GM18508 (cell line): Measurements from ENCODE around the gene NT5DC2.
"Not testable (repeated sequence)": the region's sequence is repeated elsewhere in the genome, so short reads cannot be mapped to it uniquely, and the experiment has no call there.

Source experiments
- ATAC-seq: cut with Tn5 transposase; IDR thresholded peaks from one replicate; pipeline ENCODE4 v1.9.1; 2021; ENCODE audit warnings: moderate number of reproducible peaks; ENCODE audit not compliant: insufficient read depth, unreplicated experiment

NT5DC2 gene

DNA sequence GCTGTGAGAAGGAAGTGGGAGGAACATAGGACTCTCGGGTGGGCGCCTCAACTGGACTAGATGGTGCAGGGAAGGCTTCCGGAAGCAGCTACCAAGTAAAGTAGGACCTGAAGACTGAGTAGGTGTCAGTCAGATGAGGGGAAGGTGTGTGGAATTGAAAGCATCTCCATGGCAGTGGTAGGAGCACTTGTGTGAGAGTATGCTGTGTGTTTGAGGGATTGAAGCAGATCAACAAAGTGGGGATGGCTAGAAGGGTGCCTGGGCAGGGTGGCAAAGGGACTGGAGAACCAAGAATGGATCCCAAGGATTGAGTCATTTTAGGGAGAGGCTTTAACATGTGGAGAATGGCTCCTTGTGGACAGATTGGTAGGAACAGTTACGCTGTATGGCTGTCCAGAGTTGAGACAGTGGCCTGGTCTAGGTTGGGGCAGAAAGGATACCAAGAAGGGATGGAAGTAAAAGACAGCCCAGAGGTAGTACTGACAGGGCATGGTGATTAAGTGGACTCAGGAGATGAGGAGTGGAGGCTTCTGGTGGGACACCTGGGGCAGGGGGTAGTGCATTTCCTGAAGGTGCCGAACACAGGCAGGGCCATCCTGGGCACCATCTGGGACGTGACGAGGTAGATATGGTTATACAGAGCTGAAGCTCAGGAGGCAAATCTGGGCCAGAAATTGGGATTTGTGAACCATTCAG lies 4.2 kb upstream of the NT5DC2 start:
- no peak for ATAC-seq

GRCh38 chr3:52537165-52537620 lies 3.5 kb upstream of the NT5DC2 start:
- ATAC-seq, result no peak

DNA sequence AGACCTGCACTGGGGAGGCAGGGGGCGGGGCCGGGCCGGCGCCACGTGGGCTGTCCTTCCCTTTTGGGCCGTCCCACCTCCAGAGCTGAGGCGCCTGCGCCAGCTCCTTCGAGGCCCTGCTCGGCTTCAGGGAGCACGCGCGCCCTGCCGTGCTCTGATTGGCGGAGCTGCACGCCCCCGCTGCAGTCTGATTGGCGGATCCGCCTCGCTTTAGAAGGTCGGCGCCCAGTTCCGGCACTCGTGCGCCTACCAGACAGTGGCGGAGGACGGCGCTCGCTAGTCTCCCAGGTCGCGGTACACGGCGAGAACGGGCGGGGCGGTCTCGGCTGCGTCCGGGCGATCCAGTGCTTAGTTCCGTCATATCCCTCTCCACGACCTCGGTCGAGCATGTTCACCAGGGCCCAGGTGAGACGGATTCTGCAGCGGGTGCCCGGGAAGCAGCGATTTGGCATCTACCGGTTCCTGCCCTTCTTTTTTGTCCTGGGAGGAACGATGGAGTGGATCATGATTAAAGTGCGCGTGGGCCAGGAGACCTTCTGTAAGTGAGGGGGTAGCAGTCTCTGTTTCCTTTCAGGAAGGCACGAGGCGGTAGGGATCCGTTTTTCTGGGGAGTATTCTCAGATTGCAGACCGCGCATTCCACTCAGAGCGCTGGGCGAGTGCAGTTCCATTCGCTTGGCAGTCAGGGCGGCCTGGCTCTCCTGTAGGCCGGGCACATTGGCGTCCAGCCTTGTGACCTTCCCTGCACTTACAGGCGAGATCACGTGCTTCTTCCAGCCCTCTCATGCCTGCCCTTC lies 2.9 kb upstream of the NT5DC2 start, which contains the start of gene UQCC5:
TSS of gene UQCC5 (plus strand) at position 237 of the 796 bp plus-strand sequence. CDS start at position 388, 151 bp downstream.
- peak; percentile 77 for ATAC-seq

GRCh38 chr3:52536112-52536368 lies 2.4 kb upstream of the NT5DC2 start:
- ATAC-seq, result no peak

DNA sequence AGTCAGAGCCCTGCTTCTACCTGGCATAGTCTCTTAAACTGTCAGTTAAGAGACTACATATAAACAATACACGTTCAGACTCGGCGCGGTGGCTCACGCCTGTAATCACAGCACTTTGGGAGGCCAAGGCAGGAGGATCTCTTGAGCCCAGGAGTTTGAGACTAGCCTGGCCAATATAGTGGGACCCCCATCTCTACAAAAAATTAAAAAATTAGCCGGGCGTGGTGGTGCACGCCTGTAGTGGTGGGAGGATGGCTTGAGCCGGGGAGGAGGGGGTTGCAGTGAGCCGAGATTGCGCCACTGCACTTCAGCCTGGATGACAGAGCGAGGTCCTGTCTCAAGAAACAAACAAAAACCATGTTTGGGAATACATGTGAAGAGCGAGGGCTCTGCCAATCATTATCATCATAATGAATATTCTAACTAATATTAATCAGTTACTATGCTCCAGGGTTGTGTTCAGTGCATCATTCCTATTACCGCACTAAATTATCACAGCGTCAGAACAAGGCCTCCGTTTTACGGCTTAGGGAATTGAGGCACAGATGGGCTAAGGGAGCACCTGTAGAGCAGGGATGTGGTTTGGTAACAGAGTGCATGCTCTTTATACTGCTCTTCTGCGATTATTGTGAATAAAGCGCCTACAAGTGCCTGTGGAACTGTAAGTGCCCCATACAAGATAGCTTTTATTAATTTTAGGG lies 1.9 kb upstream of the NT5DC2 start:
- no peak for ATAC-seq

DNA sequence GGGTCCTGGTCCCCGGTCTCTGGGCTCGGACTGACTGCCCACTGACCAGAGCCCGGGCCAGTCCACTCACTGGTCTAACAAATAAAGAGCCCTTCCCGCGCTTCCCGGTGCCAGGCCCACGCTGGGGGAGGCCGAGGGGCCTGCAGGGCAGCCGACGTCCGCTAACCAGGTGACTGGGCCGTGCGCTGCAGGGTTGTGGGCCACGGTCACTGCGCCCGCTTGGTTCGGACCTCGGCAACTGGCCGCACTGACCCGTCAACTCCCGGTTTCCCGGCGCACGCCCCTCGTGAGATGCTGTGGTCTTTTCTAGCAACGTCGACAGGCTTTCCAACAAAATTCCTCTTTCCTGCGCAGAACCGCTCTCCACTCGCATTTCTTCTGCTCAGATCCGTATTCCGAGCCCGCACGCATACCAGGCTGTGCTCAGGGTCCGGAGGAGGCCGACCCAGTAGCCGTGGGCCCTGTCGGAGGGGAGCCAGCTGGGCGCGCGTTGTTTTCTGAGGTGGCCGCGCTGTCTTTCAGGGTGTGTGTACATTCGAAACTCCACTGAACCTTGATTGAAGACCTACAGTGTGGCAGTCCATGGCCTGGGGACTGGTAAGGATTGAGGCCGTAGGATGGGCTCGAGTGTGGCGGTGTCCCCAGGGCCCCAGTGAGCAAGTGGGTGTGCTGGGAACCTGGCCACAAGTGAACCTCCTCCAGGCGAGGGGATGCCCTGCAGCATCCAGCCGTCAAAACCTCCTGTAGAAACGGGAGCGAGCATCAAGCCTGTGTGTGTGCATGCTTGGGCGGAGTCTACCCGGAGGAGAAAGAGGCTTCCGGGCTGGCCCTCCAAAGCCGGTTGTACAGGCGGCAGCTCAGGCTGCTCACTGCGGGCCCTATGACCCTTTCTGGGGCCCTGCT lies 875 bp upstream of the NT5DC2 start:
- no peak for ATAC-seq

DNA sequence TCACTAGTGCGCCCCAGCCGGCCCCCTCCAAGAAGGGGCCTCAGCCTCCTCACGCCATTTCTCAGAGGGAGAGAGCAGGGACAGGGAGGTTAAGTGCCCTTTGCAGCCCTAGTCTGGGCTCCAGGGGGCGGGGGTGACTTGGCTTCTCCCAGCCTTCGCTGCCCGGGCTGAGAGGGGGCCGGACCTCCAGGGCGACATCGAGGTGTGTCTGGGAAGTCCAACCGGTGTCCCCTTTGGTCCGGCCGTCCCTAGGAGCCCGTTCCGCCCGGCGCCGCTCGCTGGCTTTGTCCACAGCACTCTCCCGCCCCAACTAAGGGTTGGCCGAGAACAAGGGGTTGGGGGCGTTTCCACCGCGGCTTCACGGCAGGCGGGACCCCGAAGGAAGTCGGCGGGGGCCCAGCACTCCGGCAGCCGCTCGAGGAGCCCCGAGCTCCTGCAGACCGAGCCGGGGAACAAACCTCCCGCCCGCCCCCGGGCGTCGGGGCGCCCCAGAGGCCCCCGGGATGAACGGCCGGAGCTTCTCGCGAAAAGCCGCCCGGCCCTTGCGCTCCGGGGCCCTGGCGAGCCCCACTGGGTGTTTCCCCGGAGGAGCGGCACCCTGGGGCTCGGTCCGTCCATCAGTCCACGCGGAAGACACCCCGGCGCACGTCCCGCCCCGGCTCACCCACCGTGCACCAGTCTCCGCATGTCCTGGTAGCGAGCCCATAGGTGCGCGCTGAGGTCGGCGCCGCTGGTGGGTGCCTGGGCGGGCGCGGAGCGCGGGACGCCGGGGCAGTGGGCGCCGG lies 627 bp downstream of the NT5DC2 start:
- no peak for ATAC-seq

- ATAC-seq, result no peak
Observed at GRCh38 chr3:52532517-52532837, 1.2 kb downstream of the NT5DC2 start.

- no peak for ATAC-seq
Observed at GRCh38 chr3:52531860-52532516, 1.7 kb downstream of the NT5DC2 start.

DNA sequence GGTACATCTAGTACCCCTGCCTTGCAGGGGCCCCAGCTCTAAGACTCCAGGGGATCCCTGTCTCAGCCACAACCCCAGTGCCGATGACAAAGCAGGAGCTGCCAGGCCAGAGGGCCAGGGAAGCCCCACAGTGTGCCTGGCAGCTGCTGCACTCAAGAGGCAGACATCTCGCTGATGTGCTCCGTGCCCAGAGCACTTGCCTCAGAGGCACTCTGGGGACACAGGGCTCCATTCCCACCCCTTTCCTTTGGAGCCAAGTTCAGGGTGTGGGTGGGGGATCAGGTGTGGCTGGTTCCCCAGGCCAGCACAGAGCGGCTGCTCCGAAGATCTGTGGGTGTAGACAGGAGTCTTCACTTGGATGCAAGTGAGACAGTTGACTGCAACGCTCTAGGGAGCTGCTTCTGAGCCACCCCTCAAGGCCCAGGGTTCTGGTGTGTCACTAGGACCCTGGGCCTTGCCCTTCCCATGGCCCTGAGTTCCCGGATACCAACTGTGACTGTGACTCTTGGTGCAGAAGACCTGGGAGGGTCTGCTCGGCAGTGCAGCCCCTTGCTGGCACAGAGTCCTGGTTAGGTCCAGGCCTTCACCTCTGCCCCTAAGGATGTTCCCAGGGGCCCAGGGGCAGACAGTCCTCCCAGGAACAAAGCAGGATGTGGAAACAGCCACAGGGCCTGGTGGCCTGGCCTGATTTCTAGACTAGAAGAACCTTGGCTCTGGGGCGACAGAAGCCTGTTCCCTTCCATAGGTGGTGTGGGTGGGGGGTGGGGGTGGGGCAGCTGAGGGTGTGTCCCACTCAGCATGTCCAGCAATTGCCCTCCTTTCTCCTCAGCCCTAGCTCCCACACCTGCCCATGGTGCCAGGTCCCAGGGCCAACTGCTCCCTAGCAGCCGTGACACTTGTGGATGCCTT lies 2.5 kb downstream of the NT5DC2 start:
- no peak for ATAC-seq

DNA sequence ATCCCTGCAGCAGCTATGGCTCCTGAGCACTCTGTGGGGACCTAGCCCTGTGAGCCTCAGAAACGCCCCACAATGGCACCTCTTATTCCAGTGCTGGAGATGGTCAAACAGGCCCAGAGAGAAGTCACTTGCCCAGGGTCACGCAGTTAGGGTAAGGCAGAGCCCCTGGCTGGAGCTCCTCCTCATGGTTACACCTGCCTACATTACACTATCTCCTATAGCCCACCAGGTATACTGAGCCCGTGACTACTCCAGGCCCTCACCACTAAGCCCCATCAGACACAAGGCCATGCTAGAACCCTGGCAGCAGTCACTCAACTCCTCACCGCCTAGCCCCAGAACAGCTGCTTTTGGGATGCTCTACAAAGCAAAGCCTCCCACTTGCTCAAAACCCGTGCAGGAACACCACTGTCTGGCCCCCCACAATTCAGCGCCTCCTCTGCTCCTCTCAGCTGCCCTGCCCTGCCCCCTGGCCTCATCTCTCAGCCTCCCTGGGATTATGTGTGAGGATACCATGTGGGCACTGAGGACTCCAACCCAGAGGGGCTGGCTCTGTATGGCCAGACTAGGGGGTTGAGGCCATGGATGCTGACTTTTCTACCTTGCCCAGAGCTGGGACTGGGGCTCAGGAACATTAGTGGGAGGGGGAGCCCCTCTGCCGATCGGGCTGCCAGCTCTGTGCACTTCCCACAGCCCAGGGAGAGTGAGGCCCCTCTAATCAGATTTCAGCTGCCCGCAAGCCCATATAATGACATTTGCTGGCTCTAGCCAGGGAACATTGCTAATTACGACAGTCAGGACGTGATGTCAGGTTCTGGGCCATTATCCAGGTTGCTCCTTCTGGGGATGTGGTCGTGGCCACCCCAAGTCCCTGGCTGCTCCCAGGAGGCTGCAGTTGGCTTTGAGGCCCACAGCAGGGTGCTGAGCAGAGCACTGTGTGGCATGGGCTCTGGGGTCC lies 4.0 kb downstream of the NT5DC2 start:
- no peak for ATAC-seq

DNA sequence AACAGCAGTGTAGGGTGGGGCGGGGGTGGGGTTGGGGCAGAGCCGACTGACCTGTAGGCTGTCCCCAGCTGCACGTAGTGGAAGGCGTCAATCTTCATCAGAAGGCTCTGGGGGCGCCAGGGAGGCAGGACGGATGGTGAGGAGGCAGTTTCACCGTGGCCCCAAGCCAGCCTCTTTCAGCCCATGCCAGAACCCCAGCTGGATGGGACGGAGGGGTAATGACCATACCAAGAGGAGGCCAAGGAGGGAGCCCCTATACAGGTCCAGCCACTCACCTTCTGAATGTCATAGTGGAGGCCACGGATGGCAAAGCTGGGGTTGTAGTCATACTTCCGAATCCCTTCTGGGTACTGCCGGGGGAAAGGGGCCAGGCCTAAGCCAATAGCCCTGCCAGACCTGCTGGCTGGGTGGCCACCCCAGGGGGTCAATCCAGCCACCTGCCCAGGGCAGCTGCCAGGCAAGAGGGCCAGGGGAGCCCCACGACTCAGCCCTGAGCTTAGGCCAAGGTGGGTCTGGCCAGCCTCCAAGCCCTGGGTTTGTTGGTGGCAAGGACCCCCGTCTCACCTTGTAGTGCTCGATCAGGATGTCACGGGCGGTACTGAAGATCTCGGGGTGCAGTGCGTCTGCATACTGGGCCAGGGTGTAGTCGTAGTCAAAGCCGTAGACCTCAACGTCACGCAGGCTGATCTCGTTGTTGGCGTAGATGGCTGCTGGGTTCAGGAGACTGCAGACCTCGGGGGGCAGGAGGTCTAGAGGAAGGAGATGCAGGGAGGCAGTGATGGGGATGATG lies 4.9 kb downstream of the NT5DC2 start:
- ATAC-seq, result no peak

GRCh38 chr3:52527732-52528585 lies 5.7 kb downstream of the NT5DC2 start:
- no peak for ATAC-seq

DNA sequence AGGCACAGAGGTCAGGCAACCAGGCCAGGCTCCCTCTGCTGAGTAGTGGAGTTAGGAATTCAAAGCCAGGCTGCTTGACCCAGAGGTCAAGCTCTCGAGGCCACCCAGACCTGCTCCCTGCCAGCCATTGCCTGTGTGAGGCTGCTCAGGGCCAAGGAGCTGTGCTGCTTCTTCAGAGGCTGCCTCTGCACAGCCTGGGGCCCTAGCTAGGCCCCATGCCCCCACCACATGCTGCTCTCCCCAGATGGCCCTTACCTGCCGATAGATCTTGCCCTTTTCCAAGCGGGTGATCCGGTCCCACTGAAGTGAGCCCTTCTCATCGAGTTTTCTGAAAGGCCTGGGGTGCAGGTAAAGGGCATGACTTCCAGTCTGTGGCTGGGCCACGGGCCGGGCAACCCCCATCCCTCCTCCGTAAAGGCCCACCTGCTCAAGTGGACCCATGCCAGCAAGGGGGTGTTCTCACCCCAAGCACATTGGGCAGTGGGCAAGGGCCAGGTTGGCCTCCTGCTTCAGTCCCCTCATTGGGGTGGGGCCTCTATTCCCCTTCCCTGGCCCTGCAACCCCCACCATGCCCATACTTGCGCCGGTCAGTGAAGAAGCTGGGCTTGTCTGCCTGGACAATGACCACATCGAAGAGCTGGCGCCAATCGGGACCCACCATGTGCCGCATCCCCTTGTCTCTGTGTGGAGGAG lies 6.5 kb downstream of the NT5DC2 start:
- ATAC-seq, result no peak

GRCh38 chr3:52526671-52527038 lies 7.0 kb downstream of the NT5DC2 start:
- not testable (repeated sequence) for ATAC-seq
